ENCODE measurements around the gene AATF.
A peak's percentile ranks its signal among the peaks of the same experiment; 100 is the strongest.

Gene AATF

GRCh38 chr17:36939802-36940312, 8.9 kb upstream of the AATF start:
- Histone ChIP-seq H3K23ac (ENCODE audit: low read length) (no peak overlapping the region), H2BK5ac (ENCODE audit: low read depth, low read length, poor library complexity) (no peak overlapping the region), H3K4me3 (ENCODE audit: low read depth, low read length) (no peak overlapping the region), H3K9me3 (ENCODE audit: insufficient read depth, low read depth, low read length) (peaks cover 17% of the 10 kb centered on the region), H2BK12ac (ENCODE audit: low read length) (no peak overlapping the region), H3K4me2 (ENCODE audit: low read length) (no peak overlapping the region), H3K27ac (ENCODE audit: low read depth, low read length) (no peak overlapping the region), H3K79me2 (ENCODE audit: control insufficient read depth, insufficient read depth, low read length, poor library complexity) (no peaks in the 10 kb centered on the region), H4K91ac (ENCODE audit: low read depth, low read length) (no peak overlapping the region), H3K14ac (ENCODE audit: low read length) (no peak overlapping the region), H3K9ac (ENCODE audit: low read length) (no peak overlapping the region), H3K79me1 (ENCODE audit: low read length) (no peaks in the 10 kb centered on the region), H3K4ac (ENCODE audit: low read depth, low read length) (no peak overlapping the region), H4K8ac (ENCODE audit: low read depth, low read length) (no peak overlapping the region), H3K27me3 (ENCODE audit: insufficient read depth, low read length) (peaks cover 91% of the 10 kb centered on the region), H3K4me1 (ENCODE audit: control insufficient read depth in 1 of 2, insufficient read depth in 2 of 2, low read length in 2 of 2) (peaks cover 32 to 37% of the 10 kb centered on the region in 2 experiments), H2AK5ac (ENCODE audit: low read length) (no peak overlapping the region), H3K18ac (ENCODE audit: low read length) (no peak overlapping the region), H4K12ac (ENCODE audit: low read depth, low read length) (no peak overlapping the region), H3K36me3 (ENCODE audit: control insufficient read depth in 1 of 2, insufficient read depth in 2 of 2, low read length in 2 of 2) (no peaks in the 10 kb centered on the region), H2BK120ac (ENCODE audit: insufficient read depth, low read length, poor library complexity) (no peak overlapping the region), H2AFZ (ENCODE audit: insufficient read depth, low read length, poor library complexity) (no peak overlapping the region)
- WGBS (ENCODE audit: extremely low coverage, insufficient coverage, insufficient read length) = no CpG with 5 or more reads among the region's 26 CpGs
- no peak for DNase-seq

DNA sequence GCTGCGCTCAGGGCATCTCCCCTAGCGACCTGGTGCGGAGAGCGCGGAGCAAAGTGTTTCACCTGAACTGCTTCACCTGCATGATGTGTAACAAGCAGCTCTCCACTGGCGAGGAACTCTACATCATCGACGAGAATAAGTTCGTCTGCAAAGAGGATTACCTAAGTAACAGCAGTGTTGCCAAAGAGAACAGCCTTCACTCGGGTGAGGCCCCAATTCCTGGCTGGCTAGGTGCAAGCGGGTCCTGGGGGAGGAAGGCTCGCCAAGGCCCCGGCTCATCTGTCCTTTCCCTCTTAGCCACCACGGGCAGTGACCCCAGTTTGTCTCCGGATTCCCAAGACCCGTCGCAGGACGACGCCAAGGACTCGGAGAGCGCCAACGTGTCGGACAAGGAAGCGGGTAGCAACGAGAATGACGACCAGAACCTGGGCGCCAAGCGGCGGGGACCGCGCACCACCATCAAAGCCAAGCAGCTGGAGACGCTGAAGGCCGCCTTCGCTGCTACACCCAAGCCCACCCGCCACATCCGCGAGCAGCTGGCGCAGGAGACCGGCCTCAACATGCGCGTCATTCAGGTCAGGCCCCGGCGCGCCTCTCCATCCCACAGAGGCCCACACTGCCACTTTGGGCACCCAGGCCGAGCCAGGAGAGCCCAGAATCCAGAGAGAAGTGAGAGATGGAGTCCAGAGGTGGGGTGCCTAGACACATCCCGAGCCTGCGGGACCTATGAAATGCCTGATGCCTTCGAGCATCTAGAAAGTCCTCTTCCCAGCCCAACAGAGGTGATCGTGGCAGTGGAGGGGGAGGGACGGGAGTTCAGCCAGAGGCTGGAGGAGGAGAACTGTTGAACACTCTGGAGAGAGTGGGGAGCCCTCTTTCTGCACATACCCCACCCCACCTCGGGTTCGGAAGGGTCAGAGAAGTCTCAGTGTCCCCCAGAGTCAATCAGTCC, 8.2 kb upstream of the AATF start:
- Histone ChIP-seq H3K4me2 (ENCODE audit: low read length) (no peak overlapping the region), H2AK5ac (ENCODE audit: low read length) (no peak overlapping the region), H3K27me3 (ENCODE audit: insufficient read depth, low read length) (peaks cover 83% of the 10 kb centered on the region), H4K8ac (ENCODE audit: low read depth, low read length) (no peak overlapping the region), H4K91ac (ENCODE audit: low read depth, low read length) (no peak overlapping the region), H3K27ac (ENCODE audit: low read depth, low read length) (no peak overlapping the region), H2AFZ (ENCODE audit: insufficient read depth, low read length, poor library complexity) (no peak overlapping the region), H3K4me1 (ENCODE audit: control insufficient read depth in 1 of 2, insufficient read depth in 2 of 2, low read length in 2 of 2) (peaks cover 31 to 32% of the 10 kb centered on the region in 2 experiments), H3K9ac (ENCODE audit: low read length) (no peak overlapping the region), H2BK12ac (ENCODE audit: low read length) (no peak overlapping the region), H3K79me2 (ENCODE audit: control insufficient read depth, insufficient read depth, low read length, poor library complexity) (no peaks in the 10 kb centered on the region), H3K18ac (ENCODE audit: low read length) (no peak overlapping the region), H3K79me1 (ENCODE audit: low read length) (no peaks in the 10 kb centered on the region), H3K36me3 (ENCODE audit: control insufficient read depth in 1 of 2, insufficient read depth in 2 of 2, low read length in 2 of 2) (no peaks in the 10 kb centered on the region), H3K4me3 (ENCODE audit: low read depth, low read length) (no peak overlapping the region), H3K23ac (ENCODE audit: low read length) (no peak overlapping the region), H3K9me3 (ENCODE audit: insufficient read depth, low read depth, low read length) (peaks cover 13% of the 10 kb centered on the region), H2BK120ac (ENCODE audit: insufficient read depth, low read length, poor library complexity) (no peak overlapping the region), H3K14ac (ENCODE audit: low read length) (no peak overlapping the region), H2BK5ac (ENCODE audit: low read depth, low read length, poor library complexity) (no peak overlapping the region), H4K12ac (ENCODE audit: low read depth, low read length) (no peak overlapping the region), H3K4ac (ENCODE audit: low read depth, low read length) (no peak overlapping the region)
- WGBS (ENCODE audit: extremely low coverage, insufficient coverage, insufficient read length) = no CpG with 5 or more reads among the region's 52 CpGs
- no peak for DNase-seq

- WGBS (ENCODE audit: extremely low coverage, insufficient coverage, insufficient read length) = no CpG with 5 or more reads among the region's 17 CpGs
- no peak for DNase-seq
- H3K36me3 ChIP-seq (ENCODE audit: control insufficient read depth in 1 of 2, insufficient read depth in 2 of 2, low read length in 2 of 2) = no peaks in the 10 kb centered on the region
- no peak overlapping the region for H2BK120ac ChIP-seq (ENCODE audit: insufficient read depth, low read length, poor library complexity)
- H2BK12ac ChIP-seq (ENCODE audit: low read length) = no peak overlapping the region
- H3K4ac ChIP-seq (ENCODE audit: low read depth, low read length) = no peak overlapping the region
- no peak overlapping the region for H3K18ac ChIP-seq (ENCODE audit: low read length)
- no peaks in the 10 kb centered on the region for H3K79me1 ChIP-seq (ENCODE audit: low read length)
- peaks cover 16% of the 10 kb centered on the region for H3K9me3 ChIP-seq (ENCODE audit: insufficient read depth, low read depth, low read length)
- peaks cover 83% of the 10 kb centered on the region for H3K27me3 ChIP-seq (ENCODE audit: insufficient read depth, low read length)
- no peak overlapping the region for H3K27ac ChIP-seq (ENCODE audit: low read depth, low read length)
- H3K4me2 ChIP-seq (ENCODE audit: low read length) = no peak overlapping the region
- H3K4me3 ChIP-seq (ENCODE audit: low read depth, low read length) = no peak overlapping the region
- no peak overlapping the region for H2AFZ ChIP-seq (ENCODE audit: insufficient read depth, low read length, poor library complexity)
- H3K14ac ChIP-seq (ENCODE audit: low read length) = no peak overlapping the region
- no peak overlapping the region for H3K9ac ChIP-seq (ENCODE audit: low read length)
- no peak overlapping the region for H2AK5ac ChIP-seq (ENCODE audit: low read length)
- H3K23ac ChIP-seq (ENCODE audit: low read length) = no peak overlapping the region
- no peak overlapping the region for H4K91ac ChIP-seq (ENCODE audit: low read depth, low read length)
- no peak overlapping the region for H4K12ac ChIP-seq (ENCODE audit: low read depth, low read length)
- peaks cover 25 to 26% of the 10 kb centered on the region in 2 experiments for H3K4me1 ChIP-seq (ENCODE audit: control insufficient read depth in 1 of 2, insufficient read depth in 2 of 2, low read length in 2 of 2)
- H2BK5ac ChIP-seq (ENCODE audit: low read depth, low read length, poor library complexity) = no peak overlapping the region
- no peaks in the 10 kb centered on the region for H3K79me2 ChIP-seq (ENCODE audit: control insufficient read depth, insufficient read depth, low read length, poor library complexity)
- H4K8ac ChIP-seq (ENCODE audit: low read depth, low read length) = no peak overlapping the region
Observed at GRCh38 chr17:36941265-36942010, 7.3 kb upstream of the AATF start.

GRCh38 chr17:36942019-36942599, 6.6 kb upstream of the AATF start:
- H3K9me3 ChIP-seq (ENCODE audit: insufficient read depth, low read depth, low read length) = peaks cover 15% of the 10 kb centered on the region
- no peak overlapping the region for H3K23ac ChIP-seq (ENCODE audit: low read length)
- no peak overlapping the region for H2BK120ac ChIP-seq (ENCODE audit: insufficient read depth, low read length, poor library complexity)
- no peak overlapping the region for H3K9ac ChIP-seq (ENCODE audit: low read length)
- no peak overlapping the region for H2AFZ ChIP-seq (ENCODE audit: insufficient read depth, low read length, poor library complexity)
- H3K4ac ChIP-seq (ENCODE audit: low read depth, low read length) = no peak overlapping the region
- no peaks in the 10 kb centered on the region for H3K79me2 ChIP-seq (ENCODE audit: control insufficient read depth, insufficient read depth, low read length, poor library complexity)
- peak overlapping the region; percentile 19 for H3K4me3 ChIP-seq (ENCODE audit: low read depth, low read length)
- H3K18ac ChIP-seq (ENCODE audit: low read length) = no peak overlapping the region
- no peaks in the 10 kb centered on the region for H3K79me1 ChIP-seq (ENCODE audit: low read length)
- no peak overlapping the region for H2AK5ac ChIP-seq (ENCODE audit: low read length)
- DNase-seq = peak in 1 of 2 donors; percentile 12
- no peak overlapping the region for H4K8ac ChIP-seq (ENCODE audit: low read depth, low read length)
- no peak overlapping the region for H2BK5ac ChIP-seq (ENCODE audit: low read depth, low read length, poor library complexity)
- H3K4me1 ChIP-seq (ENCODE audit: control insufficient read depth in 1 of 2, insufficient read depth in 2 of 2, low read length in 2 of 2) = peaks cover 21% of the 10 kb centered on the region in 2 experiments
- peaks cover 83% of the 10 kb centered on the region for H3K27me3 ChIP-seq (ENCODE audit: insufficient read depth, low read length)
- H4K12ac ChIP-seq (ENCODE audit: low read depth, low read length) = no peak overlapping the region
- H3K27ac ChIP-seq (ENCODE audit: low read depth, low read length) = no peak overlapping the region
- no peaks in the 10 kb centered on the region for H3K36me3 ChIP-seq (ENCODE audit: control insufficient read depth in 1 of 2, insufficient read depth in 2 of 2, low read length in 2 of 2)
- H4K91ac ChIP-seq (ENCODE audit: low read depth, low read length) = no peak overlapping the region
- H3K4me2 ChIP-seq (ENCODE audit: low read length) = peak overlapping the region; percentile 61
- no peak overlapping the region for H2BK12ac ChIP-seq (ENCODE audit: low read length)
- no peak overlapping the region for H3K14ac ChIP-seq (ENCODE audit: low read length)
- no CpG with 5 or more reads among the region's 57 CpGs for WGBS (ENCODE audit: extremely low coverage, insufficient coverage, insufficient read length)

Data from trophoblast cell (in vitro differentiated cells and primary cell).